Measurements from ENCODE around the gene CAMKK1.

DNA sequence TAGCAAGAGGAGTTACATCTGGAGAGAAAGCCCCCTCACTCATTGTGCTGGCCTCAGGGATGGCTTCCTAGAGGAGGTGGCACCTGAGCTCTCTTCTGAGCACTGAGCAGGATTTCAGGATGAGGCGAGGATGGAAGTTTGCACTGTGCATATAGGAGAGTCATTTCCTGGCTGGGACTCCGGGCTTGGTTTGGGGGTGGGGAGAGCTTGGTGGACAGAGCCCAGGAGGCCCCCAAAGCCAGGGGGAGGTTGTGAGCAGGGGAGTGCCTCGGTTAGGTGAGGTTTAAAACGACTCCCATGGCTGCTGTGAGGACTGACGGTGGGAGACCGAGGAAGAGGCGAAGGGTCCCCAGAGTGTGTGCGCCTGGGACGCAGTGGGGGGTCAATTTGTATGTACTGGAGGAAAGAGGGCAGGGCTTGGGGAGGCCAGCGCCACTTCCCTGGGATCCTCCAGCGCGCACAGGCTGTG, 1.2 kb downstream of the CAMKK1 start:
- TF ChIP-seq, protein P1, sequence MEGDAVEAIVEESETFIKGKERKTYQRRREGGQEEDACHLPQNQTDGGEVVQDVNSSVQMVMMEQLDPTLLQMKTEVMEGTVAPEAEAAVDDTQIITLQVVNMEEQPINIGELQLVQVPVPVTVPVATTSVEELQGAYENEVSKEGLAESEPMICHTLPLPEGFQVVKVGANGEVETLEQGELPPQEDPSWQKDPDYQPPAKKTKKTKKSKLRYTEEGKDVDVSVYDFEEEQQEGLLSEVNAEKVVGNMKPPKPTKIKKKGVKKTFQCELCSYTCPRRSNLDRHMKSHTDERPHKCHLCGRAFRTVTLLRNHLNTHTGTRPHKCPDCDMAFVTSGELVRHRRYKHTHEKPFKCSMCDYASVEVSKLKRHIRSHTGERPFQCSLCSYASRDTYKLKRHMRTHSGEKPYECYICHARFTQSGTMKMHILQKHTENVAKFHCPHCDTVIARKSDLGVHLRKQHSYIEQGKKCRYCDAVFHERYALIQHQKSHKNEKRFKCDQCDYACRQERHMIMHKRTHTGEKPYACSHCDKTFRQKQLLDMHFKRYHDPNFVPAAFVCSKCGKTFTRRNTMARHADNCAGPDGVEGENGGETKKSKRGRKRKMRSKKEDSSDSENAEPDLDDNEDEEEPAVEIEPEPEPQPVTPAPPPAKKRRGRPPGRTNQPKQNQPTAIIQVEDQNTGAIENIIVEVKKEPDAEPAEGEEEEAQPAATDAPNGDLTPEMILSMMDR (conservative IDR thresholded peaks at IDR 0.05; ENCODE audit: low read depth in 2 of 2), result no peak
- TF ChIP-seq EZH2phosphoT487 (IDR thresholded peaks at IDR 0.05; ENCODE audit: unreplicated experiment) (no peak), EZH2 (IDR thresholded peaks at IDR 0.05; ENCODE audit: low read depth, unreplicated experiment) (no peak), JUNB (IDR thresholded peaks at IDR 0.05; ENCODE audit: unreplicated experiment) (no peak), POLR2AphosphoS5 (IDR thresholded peaks at IDR 0.05; ENCODE audit: low read depth) (no peak), NANOG (IDR thresholded peaks at IDR 0.05; ENCODE audit: borderline replicate concordance) (no peak), CREB1 (CRISPR knock-in tag; IDR thresholded peaks at IDR 0.05; ENCODE audit: low read depth) (no peak), STAT1 (IDR thresholded peaks at IDR 0.05; ENCODE audit: unreplicated experiment) (no peak), ZNF331 (CRISPR knock-in tag; IDR thresholded peaks at IDR 0.05; ENCODE audit: low read depth) (no peak), ZNF114 (CRISPR knock-in tag; IDR thresholded peaks at IDR 0.05) (no peak)
- TF ChIP-seq, protein P2, sequence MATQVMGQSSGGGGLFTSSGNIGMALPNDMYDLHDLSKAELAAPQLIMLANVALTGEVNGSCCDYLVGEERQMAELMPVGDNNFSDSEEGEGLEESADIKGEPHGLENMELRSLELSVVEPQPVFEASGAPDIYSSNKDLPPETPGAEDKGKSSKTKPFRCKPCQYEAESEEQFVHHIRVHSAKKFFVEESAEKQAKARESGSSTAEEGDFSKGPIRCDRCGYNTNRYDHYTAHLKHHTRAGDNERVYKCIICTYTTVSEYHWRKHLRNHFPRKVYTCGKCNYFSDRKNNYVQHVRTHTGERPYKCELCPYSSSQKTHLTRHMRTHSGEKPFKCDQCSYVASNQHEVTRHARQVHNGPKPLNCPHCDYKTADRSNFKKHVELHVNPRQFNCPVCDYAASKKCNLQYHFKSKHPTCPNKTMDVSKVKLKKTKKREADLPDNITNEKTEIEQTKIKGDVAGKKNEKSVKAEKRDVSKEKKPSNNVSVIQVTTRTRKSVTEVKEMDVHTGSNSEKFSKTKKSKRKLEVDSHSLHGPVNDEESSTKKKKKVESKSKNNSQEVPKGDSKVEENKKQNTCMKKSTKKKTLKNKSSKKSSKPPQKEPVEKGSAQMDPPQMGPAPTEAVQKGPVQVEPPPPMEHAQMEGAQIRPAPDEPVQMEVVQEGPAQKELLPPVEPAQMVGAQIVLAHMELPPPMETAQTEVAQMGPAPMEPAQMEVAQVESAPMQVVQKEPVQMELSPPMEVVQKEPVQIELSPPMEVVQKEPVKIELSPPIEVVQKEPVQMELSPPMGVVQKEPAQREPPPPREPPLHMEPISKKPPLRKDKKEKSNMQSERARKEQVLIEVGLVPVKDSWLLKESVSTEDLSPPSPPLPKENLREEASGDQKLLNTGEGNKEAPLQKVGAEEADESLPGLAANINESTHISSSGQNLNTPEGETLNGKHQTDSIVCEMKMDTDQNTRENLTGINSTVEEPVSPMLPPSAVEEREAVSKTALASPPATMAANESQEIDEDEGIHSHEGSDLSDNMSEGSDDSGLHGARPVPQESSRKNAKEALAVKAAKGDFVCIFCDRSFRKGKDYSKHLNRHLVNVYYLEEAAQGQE (IDR thresholded peaks at IDR 0.05; ENCODE audit: unreplicated experiment), result no peak
- TF ChIP-seq, protein P3, sequence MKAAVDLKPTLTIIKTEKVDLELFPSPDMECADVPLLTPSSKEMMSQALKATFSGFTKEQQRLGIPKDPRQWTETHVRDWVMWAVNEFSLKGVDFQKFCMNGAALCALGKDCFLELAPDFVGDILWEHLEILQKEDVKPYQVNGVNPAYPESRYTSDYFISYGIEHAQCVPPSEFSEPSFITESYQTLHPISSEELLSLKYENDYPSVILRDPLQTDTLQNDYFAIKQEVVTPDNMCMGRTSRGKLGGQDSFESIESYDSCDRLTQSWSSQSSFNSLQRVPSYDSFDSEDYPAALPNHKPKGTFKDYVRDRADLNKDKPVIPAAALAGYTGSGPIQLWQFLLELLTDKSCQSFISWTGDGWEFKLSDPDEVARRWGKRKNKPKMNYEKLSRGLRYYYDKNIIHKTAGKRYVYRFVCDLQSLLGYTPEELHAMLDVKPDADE (IDR thresholded peaks at IDR 0.05), result no peak
- TF ChIP-seq, protein P4, sequence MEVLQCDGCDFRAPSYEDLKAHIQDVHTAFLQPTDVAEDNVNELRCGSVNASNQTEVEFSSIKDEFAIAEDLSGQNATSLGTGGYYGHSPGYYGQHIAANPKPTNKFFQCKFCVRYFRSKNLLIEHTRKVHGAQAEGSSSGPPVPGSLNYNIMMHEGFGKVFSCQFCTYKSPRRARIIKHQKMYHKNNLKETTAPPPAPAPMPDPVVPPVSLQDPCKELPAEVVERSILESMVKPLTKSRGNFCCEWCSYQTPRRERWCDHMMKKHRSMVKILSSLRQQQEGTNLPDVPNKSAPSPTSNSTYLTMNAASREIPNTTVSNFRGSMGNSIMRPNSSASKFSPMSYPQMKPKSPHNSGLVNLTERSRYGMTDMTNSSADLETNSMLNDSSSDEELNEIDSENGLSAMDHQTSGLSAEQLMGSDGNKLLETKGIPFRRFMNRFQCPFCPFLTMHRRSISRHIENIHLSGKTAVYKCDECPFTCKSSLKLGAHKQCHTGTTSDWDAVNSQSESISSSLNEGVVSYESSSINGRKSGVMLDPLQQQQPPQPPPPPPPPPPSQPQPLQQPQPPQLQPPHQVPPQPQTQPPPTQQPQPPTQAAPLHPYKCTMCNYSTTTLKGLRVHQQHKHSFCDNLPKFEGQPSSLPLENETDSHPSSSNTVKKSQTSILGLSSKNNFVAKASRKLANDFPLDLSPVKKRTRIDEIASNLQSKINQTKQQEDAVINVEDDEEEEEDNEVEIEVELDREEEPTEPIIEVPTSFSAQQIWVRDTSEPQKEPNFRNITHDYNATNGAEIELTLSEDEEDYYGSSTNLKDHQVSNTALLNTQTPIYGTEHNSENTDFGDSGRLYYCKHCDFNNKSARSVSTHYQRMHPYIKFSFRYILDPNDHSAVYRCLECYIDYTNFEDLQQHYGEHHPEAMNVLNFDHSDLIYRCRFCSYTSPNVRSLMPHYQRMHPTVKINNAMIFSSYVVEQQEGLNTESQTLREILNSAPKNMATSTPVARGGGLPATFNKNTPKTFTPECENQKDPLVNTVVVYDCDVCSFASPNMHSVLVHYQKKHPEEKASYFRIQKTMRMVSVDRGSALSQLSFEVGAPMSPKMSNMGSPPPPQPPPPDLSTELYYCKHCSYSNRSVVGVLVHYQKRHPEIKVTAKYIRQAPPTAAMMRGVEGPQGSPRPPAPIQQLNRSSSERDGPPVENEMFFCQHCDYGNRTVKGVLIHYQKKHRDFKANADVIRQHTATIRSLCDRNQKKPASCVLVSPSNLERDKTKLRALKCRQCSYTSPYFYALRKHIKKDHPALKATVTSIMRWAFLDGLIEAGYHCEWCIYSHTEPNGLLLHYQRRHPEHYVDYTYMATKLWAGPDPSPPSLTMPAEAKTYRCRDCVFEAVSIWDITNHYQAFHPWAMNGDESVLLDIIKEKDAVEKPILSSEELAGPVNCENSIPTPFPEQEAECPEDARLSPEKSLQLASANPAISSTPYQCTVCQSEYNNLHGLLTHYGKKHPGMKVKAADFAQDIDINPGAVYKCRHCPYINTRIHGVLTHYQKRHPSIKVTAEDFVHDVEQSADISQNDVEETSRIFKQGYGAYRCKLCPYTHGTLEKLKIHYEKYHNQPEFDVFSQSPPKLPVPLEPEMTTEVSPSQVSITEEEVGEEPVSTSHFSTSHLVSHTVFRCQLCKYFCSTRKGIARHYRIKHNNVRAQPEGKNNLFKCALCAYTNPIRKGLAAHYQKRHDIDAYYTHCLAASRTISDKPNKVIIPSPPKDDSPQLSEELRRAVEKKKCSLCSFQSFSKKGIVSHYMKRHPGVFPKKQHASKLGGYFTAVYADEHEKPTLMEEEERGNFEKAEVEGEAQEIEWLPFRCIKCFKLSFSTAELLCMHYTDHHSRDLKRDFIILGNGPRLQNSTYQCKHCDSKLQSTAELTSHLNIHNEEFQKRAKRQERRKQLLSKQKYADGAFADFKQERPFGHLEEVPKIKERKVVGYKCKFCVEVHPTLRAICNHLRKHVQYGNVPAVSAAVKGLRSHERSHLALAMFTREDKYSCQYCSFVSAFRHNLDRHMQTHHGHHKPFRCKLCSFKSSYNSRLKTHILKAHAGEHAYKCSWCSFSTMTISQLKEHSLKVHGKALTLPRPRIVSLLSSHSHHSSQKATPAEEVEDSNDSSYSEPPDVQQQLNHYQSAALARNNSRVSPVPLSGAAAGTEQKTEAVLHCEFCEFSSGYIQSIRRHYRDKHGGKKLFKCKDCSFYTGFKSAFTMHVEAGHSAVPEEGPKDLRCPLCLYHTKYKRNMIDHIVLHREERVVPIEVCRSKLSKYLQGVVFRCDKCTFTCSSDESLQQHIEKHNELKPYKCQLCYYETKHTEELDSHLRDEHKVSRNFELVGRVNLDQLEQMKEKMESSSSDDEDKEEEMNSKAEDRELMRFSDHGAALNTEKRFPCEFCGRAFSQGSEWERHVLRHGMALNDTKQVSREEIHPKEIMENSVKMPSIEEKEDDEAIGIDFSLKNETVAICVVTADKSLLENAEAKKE (CRISPR knock-in tag; IDR thresholded peaks at IDR 0.05), result no peak

All from GM23338 (cell line).